B cell (primary cell): ENCODE results near the gene SPPL2B. TPM values are rescaled to one million over a fixed set of nuclear protein-coding genes. Genes with fewer than 3 reads are reported as not detected.
"Not testable (repeated sequence)": the region's sequence is repeated elsewhere in the genome, so short reads cannot be mapped to it uniquely, and the experiment has no call there.

Experiments
- ATAC-seq: fragments of 200-7000 bp; cut with Tn5 transposase; one replicate; pipeline ENCODE4 v1.10.0; 2021; ENCODE audit warnings: low read depth, mild to moderate bottlenecking, moderate number of reproducible peaks, moderate library complexity
- CTCF ChIA-PET: fragments of 350-600 bp; sonication (Branson Sonifier 250); formaldehyde crosslinking; loops from one replicate; lab custom pipeline; 2021; ENCODE audit warnings: antibody characterized with exemption, inconsistent platforms; lab: Charles Lee
- POLR2A ChIA-PET: fragments of 350-600 bp; sonication (Branson Sonifier 250); formaldehyde crosslinking; loops from one replicate; lab custom pipeline; 2021; ENCODE audit warnings: antibody characterized with exemption; lab: Charles Lee
- DNase-seq: peaks from one replicate; pipeline ENCODE4 v3.0.0; 2013
- H2AFZ ChIP-seq: 2 replicates; pipeline ENCODE4 v1.6.1; 2012; ENCODE audit warnings: mild to moderate bottlenecking, low read depth, low read length; ENCODE audit not compliant: insufficient read depth, poor library complexity, severe bottlenecking
- H3K27ac ChIP-seq, 2 donors: 1 replicate in 1 of 2; 2 replicates in 1 of 2; pipeline ENCODE4 v1.5.1; 2012 to 2013; ENCODE audit warnings: low read length in 2 of 2, mild to moderate bottlenecking in 2 of 2, moderate library complexity in 1 of 2
- H3K27me3 ChIP-seq, 4 experiments: fragments of 200-600 bp in 1 of 4; sonication (generic) in 1 of 4; replicated peaks in 1 of 4; 1 replicate in 2 of 4; 2 replicates in 2 of 4; pipeline versions ENCODE4 v1.6.1 to v1.7.0; 2013 to 2016; ENCODE audit warnings: low read length in 3 of 4, mild to moderate bottlenecking in 2 of 4, mixed read lengths in 1 of 4, moderate library complexity in 1 of 4; ENCODE audit not compliant: insufficient read depth in 4 of 4, control insufficient read depth in 3 of 4; ENCODE audit errors: control extremely low read depth in 1 of 4
- H3K36me3 ChIP-seq, 2 experiments: replicated peaks in 1 of 2; 1 replicate in 1 of 2; 2 replicates in 1 of 2; pipeline versions ENCODE4 v1.6.1 to v1.7.1; 2013; ENCODE audit warnings: low read length in 1 of 2; ENCODE audit not compliant: insufficient read depth in 2 of 2, control insufficient read depth in 1 of 2; ENCODE audit errors: control extremely low read depth in 1 of 2, extremely low read depth in 1 of 2
- H3K4me1 ChIP-seq, 2 donors: fragments of 200-600 bp in 1 of 2; sonication (generic) in 1 of 2; 1 replicate in 1 of 2; 2 replicates in 1 of 2; pipeline versions ENCODE4 v1.5.1 to v1.6.1; 2013 to 2017; ENCODE audit warnings: low read length in 2 of 2; ENCODE audit not compliant: control insufficient read depth in 2 of 2, insufficient read depth in 2 of 2
- H3K4me2 ChIP-seq: replicated peaks from 2 replicates; pipeline ENCODE3; 2012; ENCODE audit warnings: mild to moderate bottlenecking, low read depth, low read length; ENCODE audit not compliant: poor library complexity, severe bottlenecking
- H3K4me3 ChIP-seq, 5 experiments: fragments of 200-600 bp in 1 of 5; sonication (generic) in 1 of 5; 1 replicate in 3 of 5; 2 replicates in 2 of 5; pipeline versions ENCODE4 v1.5.1 to v1.7.0; 2011 to 2016; ENCODE audit warnings: low read length in 4 of 5, mild to moderate bottlenecking in 4 of 5, low read depth in 2 of 5, control low read depth in 1 of 5, moderate library complexity in 1 of 5; ENCODE audit not compliant: insufficient read depth in 1 of 5; ENCODE audit errors: control extremely low read depth in 1 of 5, extremely low read depth in 1 of 5
- H3K79me2 ChIP-seq: fragments of 200-600 bp; sonication (generic); one replicate; pipeline ENCODE4 v1.6.0; 2016; ENCODE audit warnings: low read length; ENCODE audit not compliant: control insufficient read depth, insufficient read depth
- H3K9ac ChIP-seq: fragments of 200-600 bp; sonication (generic); 2 replicates; pipeline ENCODE4 v1.6.1; 2017; ENCODE audit warnings: mild to moderate bottlenecking, low read length, moderate library complexity
- H3K9me3 ChIP-seq, 3 donors: one replicate each; pipeline versions ENCODE4 v1.6.1 to v1.7.1; 2013; ENCODE audit warnings: low read length in 2 of 3; ENCODE audit not compliant: control insufficient read depth in 2 of 3, insufficient read depth in 1 of 3; ENCODE audit errors: control extremely low read depth in 1 of 3
- H4K20me1 ChIP-seq: 2 replicates; pipeline ENCODE4 v1.6.0; 2012; ENCODE audit warnings: mild to moderate bottlenecking, low read length; ENCODE audit not compliant: insufficient read depth, control insufficient read depth, poor library complexity, severe bottlenecking
- H3K27ac Mint-ChIP-seq: one replicate; pipeline ENCODE4 v1.8.0; 2021; ENCODE audit warnings: mixed read lengths
- H3K27me3 Mint-ChIP-seq: one replicate; pipeline ENCODE4 v1.8.0; 2021; ENCODE audit warnings: mixed read lengths
- H3K4me1 Mint-ChIP-seq: one replicate; pipeline ENCODE4 v1.8.0; 2021; ENCODE audit warnings: mixed read lengths
- H3K4me3 Mint-ChIP-seq: one replicate; pipeline ENCODE4 v1.8.0; 2021; ENCODE audit warnings: mixed read lengths
- H3K9me3 Mint-ChIP-seq: one replicate; pipeline ENCODE4 v1.8.0; 2022; ENCODE audit warnings: mixed read lengths; ENCODE audit not compliant: insufficient read depth
- CTCF ChIP-seq: fragments of 200-600 bp; IDR thresholded peaks from one replicate; pipeline ENCODE4 v1.8.0; 2022; ENCODE audit warnings: antibody characterized with exemption, mild to moderate bottlenecking
- EZH2 ChIP-seq: IDR thresholded peaks from 2 replicates; pipeline ENCODE4 v1.6.1; 2012; ENCODE audit warnings: borderline replicate concordance, low read depth, mild to moderate bottlenecking, moderate library complexity, low read length; ENCODE audit not compliant: insufficient read depth, poor library complexity, severe bottlenecking
- WGBS: methylation state at CpG from one replicate; pipeline ENCODE4 v1.1.5; 2013; ENCODE audit warnings: missing lambda C conversion rate; ENCODE audit not compliant: insufficient coverage; 5-methylcytosine and 5-hydroxymethylcytosine counted together
- intact Hi-C: fragments of 100-400 bp; cut with micrococcal nuclease; formaldehyde crosslinking; loops from one replicate; pipeline ENCODE4 v1.10.0; 2022
- polyA plus RNA-seq: library from polyadenylated mRNA; depleted of rRNA; stranded (reverse); fragments of >200 nt; gene quantifications from 2 replicates; pipeline ENCODE4 v1.2.3, GENCODE V29; 2012
- total RNA-seq, 2 donors: library from RNA; stranded (reverse); fragments of 120-200 nt in 1 of 2; gene quantifications; 1 replicate in 1 of 2; 2 replicates in 1 of 2; pipeline versions ENCODE4 v1.2.3 to v1.2.4, GENCODE V29; 2013 to 2022

SPPL2B gene
- total and polyA plus RNA-seq, 2 donors (not counting 1 experiment from before 2014, with no cell fraction given), result 415 to 479 TPM

- peak overlapping the region; percentile 58 for H2AFZ ChIP-seq
- Mint-ChIP-seq H3K4me3 (peak overlapping the region; percentile 84), H3K4me1 (peaks cover 31% of the 10 kb centered on the region), H3K27me3 (no peaks in the 10 kb centered on the region), H3K27ac (peak overlapping the region; percentile 89), H3K9me3 (no peaks in the 10 kb centered on the region)
- ATAC-seq, result peak; percentile 84
- no peaks in the 10 kb centered on the region for H4K20me1 ChIP-seq
- TF ChIP-seq CTCF (no peak), EZH2 (no peak)
- peaks cover 16 to 31% of the 10 kb centered on the region in 2 donors for H3K4me1 ChIP-seq
- H3K9me3 ChIP-seq, result no peaks in the 10 kb centered on the region
- H3K4me2 ChIP-seq, result peak overlapping the region; percentile 68
- peak overlapping the region; percentile 45 for H3K9ac ChIP-seq
- ChIA-PET POLR2A (interaction anchor here (0.6 to 2.2 kb wide), 11 partner anchors 10 to 168 kb away, joined by 3 to 8 read pairs (median 4); no protein-coding TSS in a partner anchor), CTCF (interaction anchor here (0.6 to 5.7 kb wide), 19 partner anchors 11 to 497 kb away, joined by 3 to 58 read pairs (median 7); partner anchors contain the start of genes LMNB2, LSM7, PLEKHJ1 and SPPL2B)
- no peaks in the 10 kb centered on the region for H3K36me3 ChIP-seq
- intact Hi-C loops, result loop anchor here (1.0 to 10.0 kb wide), 3 partner anchors 62 to 242 kb away; partner anchors contain the start of gene AP3D1
- H3K4me3 ChIP-seq, result peak overlapping the region in 4 of 5 experiments; percentile 26 to 57 (median 32)
- WGBS, result 39% methylated on average over 15 of the region's 27 CpGs
- H3K27ac ChIP-seq, result peak overlapping the region in 1 of 2 donors; percentile 15
- peak; percentile 69 for DNase-seq
- H3K27me3 ChIP-seq, result no peaks in the 10 kb centered on the region
- H3K79me2 ChIP-seq, result no peaks in the 10 kb centered on the region
Measured at GRCh38 chr19:2394442-2395292, 66.2 kb downstream of the SPPL2B start.

- not testable (repeated sequence) for H3K4me2 ChIP-seq
Measured at GRCh38 chr19:2395293-2395829, 66.9 kb downstream of the SPPL2B start.

GRCh38 chr19:2397173-2397572 is 68.7 kb downstream of the SPPL2B start:
- WGBS, result 97% methylated on average over 5 of the region's 7 CpGs
- H3K9me3 Mint-ChIP-seq, H4K20me1 ChIP-seq, H3K4me3 Mint-ChIP-seq, H3K9me3 ChIP-seq, H3K9ac ChIP-seq, H3K79me2 ChIP-seq, H3K27ac Mint-ChIP-seq, H3K27me3 ChIP-seq, POLR2A ChIA-PET, ATAC-seq, H3K4me2 ChIP-seq, H3K4me3 ChIP-seq, H3K27me3 Mint-ChIP-seq, DNase-seq, H3K36me3 ChIP-seq, CTCF ChIA-PET, H3K27ac ChIP-seq, H2AFZ ChIP-seq: not testable (repeated sequence)
- intact Hi-C loops, result loop anchor here (10.0 kb wide), 1 partner anchor 218 kb away; no protein-coding TSS in a partner anchor
- peaks cover 24% of the 10 kb centered on the region for H3K4me1 Mint-ChIP-seq
- H3K4me1 ChIP-seq, result peaks cover 13 to 22% of the 10 kb centered on the region in 2 donors

More at GRCh38 chr19:2395293-2395829, 66.9 kb downstream of the SPPL2B start:
- peaks cover 16 to 31% of the 10 kb centered on the region in 2 donors for H3K4me1 ChIP-seq
- H3K27me3 Mint-ChIP-seq, H3K27ac ChIP-seq, H3K9me3 Mint-ChIP-seq, ATAC-seq, H3K4me3 ChIP-seq, H4K20me1 ChIP-seq, H3K9ac ChIP-seq, DNase-seq, H3K9me3 ChIP-seq, H3K36me3 ChIP-seq, H3K27me3 ChIP-seq, H2AFZ ChIP-seq, H3K79me2 ChIP-seq: not testable (repeated sequence)
- WGBS, result 98% methylated on average over 18 of the region's 18 CpGs
- intact Hi-C loops, result loop anchor here (10.0 kb wide), 1 partner anchor 219 kb away; no protein-coding TSS in a partner anchor
- H3K4me3 Mint-ChIP-seq, result peak overlapping the region; percentile 84
- H3K27ac Mint-ChIP-seq, result peak overlapping the region; percentile 89
- ChIA-PET POLR2A (interaction anchor here (0.7 kb wide), 1 partner anchor 77 kb away, joined by 3 read pairs; no protein-coding TSS in a partner anchor), CTCF (interaction anchor here (1.5 to 5.7 kb wide), 3 partner anchors 28 to 241 kb away, joined by 7 to 58 read pairs (median 12); no protein-coding TSS in a partner anchor)
- H3K4me1 Mint-ChIP-seq, result peaks cover 29% of the 10 kb centered on the region
